Psoas muscle (tissue), 8 donors: ENCODE measurements around the gene SLC25A51. TPM values are rescaled to one million over a fixed set of nuclear protein-coding genes. Genes with fewer than 3 reads are reported as not detected.

Experiments used
- ATAC-seq, 4 donors: fragments of 200-7000 bp; cut with Tn5 transposase; one replicate each; pipeline ENCODE4 v1.9.1; 2020; ENCODE audit warnings: moderate library complexity in 3 of 4, mild to moderate bottlenecking in 2 of 4
- DNase-seq, 2 donors: peaks; one replicate each; pipeline ENCODE4 v3.0.0-alpha.2; 2020
- H3K27ac ChIP-seq: fragments of 200-600 bp; one replicate; pipeline ENCODE4 v1.8.0; 2022
- H3K27me3 ChIP-seq, 3 donors: fragments of 200-600 bp in 1 of 3; one replicate each; pipeline versions ENCODE4 v1.6.1 to v1.8.0; 2013 to 2022; ENCODE audit warnings: low read length in 2 of 3, mild to moderate bottlenecking in 2 of 3, moderate library complexity in 1 of 3; ENCODE audit not compliant: insufficient read depth in 3 of 3
- H3K36me3 ChIP-seq, 2 donors: fragments of 200-600 bp in 1 of 2; one replicate each; pipeline versions ENCODE4 v1.6.1 to v1.8.0; 2013 to 2022; ENCODE audit warnings: low read depth in 1 of 2, mild to moderate bottlenecking in 1 of 2, moderate library complexity in 1 of 2; ENCODE audit not compliant: insufficient read depth in 1 of 2
- H3K4me1 ChIP-seq: fragments of 200-600 bp; one replicate; pipeline ENCODE4 v1.8.0; 2022
- H3K4me3 ChIP-seq: fragments of 200-600 bp; one replicate; pipeline ENCODE4 v1.8.0; 2022; ENCODE audit warnings: mild to moderate bottlenecking
- H3K9me3 ChIP-seq: fragments of 200-600 bp; one replicate; pipeline ENCODE4 v1.8.0; 2022
- WGBS, 3 donors: extraction: QIAGEN DNeasy Blood & Tissue Kit; methylation state at CpG; one replicate each; pipeline versions ENCODE4 v1.1.6 to v1.1.7; 2013; 5-methylcytosine and 5-hydroxymethylcytosine counted together
- intact Hi-C, 2 donors: fragments of 100-400 bp; cut with DNase I; formaldehyde crosslinking; loops; one replicate each; pipeline versions ENCODE4 v1.11.0 to v1.14.2; 2022
- polyA plus RNA-seq, 3 donors: library from polyadenylated mRNA; stranded (reverse); fragments of 200-250 nt; gene quantifications; one replicate each; pipeline ENCODE4 v1.2.3, GENCODE V29; 2013
- total RNA-seq, 4 donors: library from RNA; stranded (reverse); fragmentation: NEBNext Ultra II Directional in 2 of 4; extraction: Animal tissue kit (Norgen Biotek cat#: 25700) in 2 of 4; gene quantifications; one replicate each; pipeline versions ENCODE4 v1.2.1 to v1.2.4, GENCODE V29; 2021 to 2023
- TF ChIP-seq, protein P1 (sequence below): fragments of 200-600 bp; IDR thresholded peaks from one replicate; pipeline ENCODE4 v1.8.0; 2022; ENCODE audit warnings: antibody characterized with exemption
- donor health status: healthy with polysubstance abuse.
- donor health status: DM: no; HTN: no; CAD: no; lungs with moderate emphysema.
- donor health status: Bipolar disorder and iron deficiency.
- donor health status: healthy.
- donor health status: DM: yes; HTN: yes; CAD: no.
- donor health status: DM: no; HTN: no; CAD: no.
- donor health status: DM: no; HTN: no; CAD: no.
- donor health status: DM: yes; HTN: yes; CAD: no.

The SLC25A51 gene
- total and polyA plus RNA-seq, 7 donors = 8.4 to 25.3 (median 18.4) TPM

DNA sequence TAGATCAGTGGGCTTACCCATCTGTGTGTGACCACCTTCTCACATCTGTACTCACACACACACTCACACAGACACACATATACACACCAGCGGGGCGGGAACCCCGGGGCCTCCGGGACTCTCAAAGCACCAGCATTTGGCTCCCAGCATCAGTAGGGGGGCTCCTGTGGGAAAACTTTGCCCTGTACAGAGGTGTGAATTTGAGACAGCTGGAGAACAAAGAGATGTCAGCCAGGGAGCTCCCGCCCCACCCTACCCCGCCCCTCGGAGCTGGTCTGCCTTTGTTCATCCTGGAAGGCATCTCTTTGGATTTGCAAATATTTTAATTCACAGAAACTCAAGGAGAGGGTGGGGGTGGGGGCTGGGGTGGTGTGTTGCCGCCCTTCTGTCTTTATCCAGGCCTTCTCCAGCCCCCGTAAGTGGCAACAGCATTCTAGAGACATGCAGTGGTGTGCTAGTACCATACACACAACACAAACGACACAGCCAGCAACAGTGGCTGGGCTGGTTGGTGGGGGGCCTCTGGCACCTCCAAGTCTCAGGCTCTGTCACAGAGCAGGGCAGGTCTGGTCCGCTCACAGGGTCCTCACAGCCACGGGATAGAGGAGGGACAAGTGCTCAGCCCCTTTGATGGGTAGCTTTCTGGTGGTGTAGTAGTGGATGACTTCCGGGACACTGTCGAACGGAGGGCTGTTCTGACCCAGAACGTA, 15.5 kb upstream of the SLC25A51 start:
- Histone ChIP-seq H3K4me3 (no peak overlapping the region), H3K27ac (no peak overlapping the region), H3K9me3 (no peaks in the 10 kb centered on the region), H3K27me3 (no peaks in the 10 kb centered on the region), H3K4me1 (peaks cover 4% of the 10 kb centered on the region), H3K36me3 (peaks cover 2 to 9% of the 10 kb centered on the region in 2 donors)
- DNase-seq = no peak
- intact Hi-C loops = loop anchor here (5.0 to 10.0 kb wide), 4 partner anchors 48 to 345 kb away; partner anchors contain the start of gene SHB (in 2 of the 2)
- WGBS, 3 donors = 83 to 87% (median 84%) methylated on average over 16 of the region's 16 CpGs
- TF ChIP-seq, protein P1, sequence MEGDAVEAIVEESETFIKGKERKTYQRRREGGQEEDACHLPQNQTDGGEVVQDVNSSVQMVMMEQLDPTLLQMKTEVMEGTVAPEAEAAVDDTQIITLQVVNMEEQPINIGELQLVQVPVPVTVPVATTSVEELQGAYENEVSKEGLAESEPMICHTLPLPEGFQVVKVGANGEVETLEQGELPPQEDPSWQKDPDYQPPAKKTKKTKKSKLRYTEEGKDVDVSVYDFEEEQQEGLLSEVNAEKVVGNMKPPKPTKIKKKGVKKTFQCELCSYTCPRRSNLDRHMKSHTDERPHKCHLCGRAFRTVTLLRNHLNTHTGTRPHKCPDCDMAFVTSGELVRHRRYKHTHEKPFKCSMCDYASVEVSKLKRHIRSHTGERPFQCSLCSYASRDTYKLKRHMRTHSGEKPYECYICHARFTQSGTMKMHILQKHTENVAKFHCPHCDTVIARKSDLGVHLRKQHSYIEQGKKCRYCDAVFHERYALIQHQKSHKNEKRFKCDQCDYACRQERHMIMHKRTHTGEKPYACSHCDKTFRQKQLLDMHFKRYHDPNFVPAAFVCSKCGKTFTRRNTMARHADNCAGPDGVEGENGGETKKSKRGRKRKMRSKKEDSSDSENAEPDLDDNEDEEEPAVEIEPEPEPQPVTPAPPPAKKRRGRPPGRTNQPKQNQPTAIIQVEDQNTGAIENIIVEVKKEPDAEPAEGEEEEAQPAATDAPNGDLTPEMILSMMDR = no peak
- ATAC-seq = no peak

DNA sequence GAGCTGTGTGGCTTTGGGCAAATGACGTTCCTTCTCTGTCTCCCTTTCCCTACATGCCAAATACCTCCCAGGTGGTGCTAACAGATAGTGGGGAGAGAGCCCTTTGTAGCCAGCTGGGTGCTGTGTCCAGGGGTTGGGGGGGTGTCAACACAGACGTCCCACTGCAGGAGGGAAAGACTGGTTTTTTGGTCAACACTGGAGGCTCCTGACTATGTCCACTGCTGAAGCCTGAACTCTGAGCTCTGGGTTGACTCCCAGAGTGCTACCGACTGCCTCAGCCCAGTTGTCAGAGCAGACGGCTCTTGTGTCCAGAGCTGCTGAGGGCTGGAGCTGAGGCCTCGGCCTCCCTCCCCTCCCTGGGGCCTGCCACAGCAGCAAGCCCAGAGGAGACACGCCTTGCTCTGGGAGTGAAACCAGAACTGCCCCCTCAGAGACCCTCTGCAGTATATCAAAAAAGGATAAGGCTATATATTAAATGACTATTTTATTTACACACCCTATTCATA, 14.8 kb upstream of the SLC25A51 start:
- WGBS, 3 donors = 83 to 90% (median 84%) methylated on average over 5 to 6 of the region's 6 CpGs
- intact Hi-C loops = loop anchor here (5.0 to 10.0 kb wide), 4 partner anchors 49 to 346 kb away; partner anchors contain the start of gene SHB (in 2 of the 2)
- H3K4me1 ChIP-seq = peaks cover 4% of the 10 kb centered on the region

DNA sequence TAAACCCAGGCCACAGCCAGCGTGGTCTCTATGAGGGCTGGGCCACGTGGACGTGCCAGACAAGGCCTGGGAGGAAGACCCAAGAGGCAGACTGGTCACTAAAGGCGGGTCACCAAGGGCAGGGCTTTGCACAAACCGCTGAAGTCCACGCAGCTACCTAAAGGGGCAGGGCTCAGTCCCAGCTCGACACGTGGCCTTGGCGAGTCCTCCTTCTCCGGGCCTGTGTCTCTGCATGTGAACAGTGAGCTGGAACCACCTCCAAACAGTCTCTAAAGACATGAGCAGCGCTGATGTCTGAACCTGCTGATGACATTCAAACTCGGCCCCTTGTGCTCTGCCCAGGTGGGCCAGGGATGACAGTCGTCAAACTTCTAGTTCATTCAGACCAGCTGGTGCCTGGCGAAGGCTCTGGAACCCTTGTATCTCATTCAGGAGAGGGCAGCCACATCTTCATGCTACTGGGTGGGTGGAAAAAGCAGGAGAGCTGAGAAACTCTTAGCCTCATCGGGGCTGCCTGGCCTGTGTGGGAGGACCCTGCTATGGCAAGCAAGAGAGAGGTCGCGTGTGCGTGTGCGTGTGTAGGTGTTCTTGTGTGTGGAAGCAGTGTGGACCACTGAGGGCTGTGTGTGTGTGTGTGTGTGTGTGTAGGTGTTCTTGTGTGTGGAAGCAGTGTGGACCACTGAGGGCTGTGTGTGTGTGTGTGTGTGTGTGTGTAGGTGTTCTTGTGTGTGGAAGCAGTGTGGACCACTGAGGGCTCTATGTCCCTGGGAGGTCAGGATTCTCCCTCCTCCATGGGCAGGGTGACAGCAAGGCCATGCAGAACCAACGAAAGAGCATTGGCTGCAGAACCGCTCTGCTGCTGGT, 14.1 kb upstream of the SLC25A51 start:
- Histone ChIP-seq H3K4me3 (no peak overlapping the region), H3K27ac (no peak overlapping the region), H3K36me3 (peaks cover 2 to 9% of the 10 kb centered on the region in 2 donors), H3K4me1 (peaks cover 4% of the 10 kb centered on the region), H3K27me3 (no peaks in the 10 kb centered on the region), H3K9me3 (no peaks in the 10 kb centered on the region)
- ATAC-seq = no peak
- intact Hi-C loops = loop anchor here (5.0 to 10.0 kb wide), 4 partner anchors 49 to 347 kb away; partner anchors contain the start of gene SHB (in 2 of the 2)
- no peak for DNase-seq
- TF ChIP-seq, protein P1 = no peak
- 81 to 87% (median 86%) methylated on average over 21 of the region's 21 CpGs for WGBS, 3 donors

More for the DNA sequence above, 14.8 kb upstream of the SLC25A51 start:
- Histone ChIP-seq H3K27ac (no peak overlapping the region), H3K36me3 (peaks cover 2 to 9% of the 10 kb centered on the region in 2 donors), H3K27me3 (no peaks in the 10 kb centered on the region), H3K9me3 (no peaks in the 10 kb centered on the region), H3K4me3 (no peak overlapping the region)
- TF ChIP-seq, protein P1 = no peak
- no peak for DNase-seq
- ATAC-seq = no peak

DNA sequence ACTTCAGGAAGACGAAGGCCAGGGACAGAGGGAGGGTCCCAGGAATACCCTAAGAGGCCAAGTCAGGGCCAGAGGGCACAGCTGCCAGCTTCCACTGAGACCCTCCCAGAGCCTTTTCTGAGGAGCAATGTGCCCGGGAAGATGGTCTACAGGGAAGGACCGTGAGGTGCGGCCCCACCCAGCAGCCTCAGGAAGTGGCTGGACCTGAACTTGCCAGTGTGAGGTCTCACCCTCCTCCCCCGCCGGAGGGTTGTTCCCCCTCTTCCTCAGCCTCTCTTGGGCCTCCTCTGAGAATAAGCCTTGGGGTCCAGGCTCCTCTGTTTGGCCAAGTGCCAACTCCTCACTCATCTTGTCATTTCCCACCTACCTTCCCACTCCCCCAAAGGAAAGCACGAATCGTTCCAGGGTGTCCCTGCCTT, 13.4 kb upstream of the SLC25A51 start:
- intact Hi-C loops = loop anchor here (5.0 to 10.0 kb wide), 4 partner anchors 50 to 347 kb away; partner anchors contain the start of gene SHB (in 2 of the 2)
- DNase-seq (no peak), ATAC-seq (no peak)
- Histone ChIP-seq H3K27me3 (no peaks in the 10 kb centered on the region), H3K9me3 (no peaks in the 10 kb centered on the region), H3K36me3 (peaks cover 2 to 9% of the 10 kb centered on the region in 2 donors), H3K4me1 (peaks cover 4% of the 10 kb centered on the region), H3K4me3 (no peak overlapping the region), H3K27ac (peak overlapping the region; percentile 41)
- 68 to 74% (median 70%) methylated on average over 8 of the region's 8 CpGs for WGBS, 3 donors
- TF ChIP-seq, protein P1 = no peak
